ENCODE data around the gene HCLS1.

DNA sequence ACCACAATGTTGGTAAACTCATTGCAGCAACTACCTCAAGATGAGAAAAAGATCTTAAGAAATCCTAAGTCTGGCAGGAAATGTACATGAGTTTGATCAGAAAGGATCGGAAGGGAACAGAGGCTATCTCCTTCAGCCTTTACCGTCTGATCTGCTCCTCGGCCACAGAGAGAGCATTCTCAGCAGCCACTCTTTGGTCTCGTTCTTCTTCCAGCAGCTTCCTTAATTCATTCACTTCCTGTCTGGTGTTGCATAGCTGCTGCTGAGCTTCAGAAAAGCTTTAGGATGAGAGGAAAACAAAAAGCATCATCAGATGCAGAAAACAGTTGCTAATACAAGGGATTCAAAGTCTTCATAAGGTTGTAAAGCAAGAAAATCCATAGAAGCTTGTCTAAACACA, 6.6 kb upstream of the HCLS1 start:
- TF ChIP-seq, protein P1, sequence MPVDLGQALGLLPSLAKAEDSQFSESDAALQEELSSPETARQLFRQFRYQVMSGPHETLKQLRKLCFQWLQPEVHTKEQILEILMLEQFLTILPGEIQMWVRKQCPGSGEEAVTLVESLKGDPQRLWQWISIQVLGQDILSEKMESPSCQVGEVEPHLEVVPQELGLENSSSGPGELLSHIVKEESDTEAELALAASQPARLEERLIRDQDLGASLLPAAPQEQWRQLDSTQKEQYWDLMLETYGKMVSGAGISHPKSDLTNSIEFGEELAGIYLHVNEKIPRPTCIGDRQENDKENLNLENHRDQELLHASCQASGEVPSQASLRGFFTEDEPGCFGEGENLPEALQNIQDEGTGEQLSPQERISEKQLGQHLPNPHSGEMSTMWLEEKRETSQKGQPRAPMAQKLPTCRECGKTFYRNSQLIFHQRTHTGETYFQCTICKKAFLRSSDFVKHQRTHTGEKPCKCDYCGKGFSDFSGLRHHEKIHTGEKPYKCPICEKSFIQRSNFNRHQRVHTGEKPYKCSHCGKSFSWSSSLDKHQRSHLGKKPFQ (tag by site-specific recombination; IDR thresholded peaks at IDR 0.05) = no peak
- TF ChIP-seq PBX3 (CRISPR knock-in tag; IDR thresholded peaks at IDR 0.05) = no peak
- no peak for TF ChIP-seq GLI4 (tag by site-specific recombination; IDR thresholded peaks at IDR 0.05)
- TF ChIP-seq ZBTB8A (tag by site-specific recombination; IDR thresholded peaks at IDR 0.05) = no peak
- no peak for TF ChIP-seq ZNF544 (tag by site-specific recombination; IDR thresholded peaks at IDR 0.05)
- no peak for TF ChIP-seq ZNF654 (tag by site-specific recombination; IDR thresholded peaks at IDR 0.05; ENCODE audit: low read depth)
- TF ChIP-seq ZNF571 (tag by site-specific recombination; IDR thresholded peaks at IDR 0.05) = no peak
- TF ChIP-seq, protein P2, sequence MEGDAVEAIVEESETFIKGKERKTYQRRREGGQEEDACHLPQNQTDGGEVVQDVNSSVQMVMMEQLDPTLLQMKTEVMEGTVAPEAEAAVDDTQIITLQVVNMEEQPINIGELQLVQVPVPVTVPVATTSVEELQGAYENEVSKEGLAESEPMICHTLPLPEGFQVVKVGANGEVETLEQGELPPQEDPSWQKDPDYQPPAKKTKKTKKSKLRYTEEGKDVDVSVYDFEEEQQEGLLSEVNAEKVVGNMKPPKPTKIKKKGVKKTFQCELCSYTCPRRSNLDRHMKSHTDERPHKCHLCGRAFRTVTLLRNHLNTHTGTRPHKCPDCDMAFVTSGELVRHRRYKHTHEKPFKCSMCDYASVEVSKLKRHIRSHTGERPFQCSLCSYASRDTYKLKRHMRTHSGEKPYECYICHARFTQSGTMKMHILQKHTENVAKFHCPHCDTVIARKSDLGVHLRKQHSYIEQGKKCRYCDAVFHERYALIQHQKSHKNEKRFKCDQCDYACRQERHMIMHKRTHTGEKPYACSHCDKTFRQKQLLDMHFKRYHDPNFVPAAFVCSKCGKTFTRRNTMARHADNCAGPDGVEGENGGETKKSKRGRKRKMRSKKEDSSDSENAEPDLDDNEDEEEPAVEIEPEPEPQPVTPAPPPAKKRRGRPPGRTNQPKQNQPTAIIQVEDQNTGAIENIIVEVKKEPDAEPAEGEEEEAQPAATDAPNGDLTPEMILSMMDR (tag by site-specific recombination; IDR thresholded peaks at IDR 0.05) = no peak
- TF ChIP-seq ZBTB26 (tag by site-specific recombination; optimal IDR thresholded peaks at IDR 0.05) = no peak
- no peak for TF ChIP-seq SP7 (tag by site-specific recombination; IDR thresholded peaks at IDR 0.05)
